GM10266 (cell line): ENCODE data around the gene STAT4.

ENCODE experiments used
- DNase-seq: peaks from one replicate; pipeline ENCODE4 v3.0.0; 2012; ENCODE audit errors: extremely low spot score
- TF ChIP-seq, protein P1 (sequence below): IDR thresholded peaks from 2 replicates; pipeline ENCODE4 v1.5.1; 2012; ENCODE audit warnings: mild to moderate bottlenecking, low read depth; ENCODE audit not compliant: control insufficient read depth, insufficient read depth; ENCODE audit errors: missing control alignments

Gene STAT4

DNA sequence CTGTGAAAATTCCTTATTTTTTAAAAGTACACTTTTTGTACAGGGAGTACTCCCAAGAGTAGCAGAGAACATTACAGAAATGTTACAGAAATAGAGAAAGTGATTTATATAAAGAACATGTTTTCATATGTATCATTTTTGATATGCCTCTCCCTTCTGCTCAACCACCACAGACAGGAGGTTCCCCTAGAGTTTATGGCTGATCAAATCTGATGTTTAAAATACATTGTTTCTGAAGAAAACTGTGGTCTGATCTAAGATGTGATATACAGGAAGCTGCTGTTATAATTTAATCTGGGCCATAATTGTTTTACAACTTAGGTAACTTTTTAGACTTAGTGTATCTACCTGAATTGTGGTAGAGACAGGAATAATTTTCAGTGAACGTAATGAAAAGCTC lies 37.0 kb downstream of the STAT4 start:
- DNase-seq: no peak
- TF ChIP-seq, protein P1, sequence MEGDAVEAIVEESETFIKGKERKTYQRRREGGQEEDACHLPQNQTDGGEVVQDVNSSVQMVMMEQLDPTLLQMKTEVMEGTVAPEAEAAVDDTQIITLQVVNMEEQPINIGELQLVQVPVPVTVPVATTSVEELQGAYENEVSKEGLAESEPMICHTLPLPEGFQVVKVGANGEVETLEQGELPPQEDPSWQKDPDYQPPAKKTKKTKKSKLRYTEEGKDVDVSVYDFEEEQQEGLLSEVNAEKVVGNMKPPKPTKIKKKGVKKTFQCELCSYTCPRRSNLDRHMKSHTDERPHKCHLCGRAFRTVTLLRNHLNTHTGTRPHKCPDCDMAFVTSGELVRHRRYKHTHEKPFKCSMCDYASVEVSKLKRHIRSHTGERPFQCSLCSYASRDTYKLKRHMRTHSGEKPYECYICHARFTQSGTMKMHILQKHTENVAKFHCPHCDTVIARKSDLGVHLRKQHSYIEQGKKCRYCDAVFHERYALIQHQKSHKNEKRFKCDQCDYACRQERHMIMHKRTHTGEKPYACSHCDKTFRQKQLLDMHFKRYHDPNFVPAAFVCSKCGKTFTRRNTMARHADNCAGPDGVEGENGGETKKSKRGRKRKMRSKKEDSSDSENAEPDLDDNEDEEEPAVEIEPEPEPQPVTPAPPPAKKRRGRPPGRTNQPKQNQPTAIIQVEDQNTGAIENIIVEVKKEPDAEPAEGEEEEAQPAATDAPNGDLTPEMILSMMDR: no peak

GRCh38 chr2:191112448-191112901 lies 38.3 kb downstream of the STAT4 start:
- TF ChIP-seq, protein P1: no peak
- DNase-seq: no peak

DNA sequence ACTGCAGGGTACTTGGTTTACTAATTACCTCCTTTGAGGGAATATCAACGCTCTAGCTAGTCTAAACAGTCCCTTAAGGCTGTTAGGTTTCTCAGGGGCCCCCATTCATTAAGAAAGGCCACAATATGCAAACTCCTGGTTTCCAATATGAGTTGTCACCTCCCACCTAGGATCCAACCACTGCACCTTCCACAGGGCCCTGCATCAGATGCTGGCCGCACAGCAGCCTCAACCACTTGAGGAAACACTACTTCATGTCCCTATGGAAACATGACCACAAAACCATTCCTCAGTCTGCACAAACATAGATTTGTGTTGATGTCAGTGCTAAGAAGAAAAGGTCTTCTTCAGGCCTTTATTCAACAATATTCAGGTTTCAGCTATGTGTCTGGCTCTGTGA lies 40.9 kb downstream of the STAT4 start:
- DNase-seq: peak; percentile 13
- TF ChIP-seq, protein P1: no peak

DNA sequence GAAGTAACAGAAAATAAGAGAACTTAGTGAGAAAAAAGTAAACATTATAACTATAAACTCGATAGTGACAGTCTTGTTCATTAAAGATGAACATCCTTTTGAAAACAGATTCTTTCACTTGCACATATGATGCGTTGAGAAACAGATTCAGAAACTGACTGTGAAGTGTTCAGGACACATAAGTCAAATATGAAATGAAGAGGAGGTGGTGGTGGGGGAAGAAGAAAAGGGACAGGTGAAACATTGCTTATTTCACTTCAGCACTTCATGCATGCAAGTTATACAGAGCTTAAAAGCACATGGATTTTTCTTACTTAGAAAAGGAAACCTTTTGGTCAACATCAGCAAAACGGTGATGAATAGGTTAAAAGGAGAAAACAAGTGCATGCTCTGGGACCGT lies 42.5 kb downstream of the STAT4 start:
- TF ChIP-seq, protein P1: no peak
- no peak for DNase-seq

GRCh38 chr2:191105082-191105481 lies 45.7 kb downstream of the STAT4 start:
- DNase-seq: no peak
- TF ChIP-seq, protein P1: no peak

DNA sequence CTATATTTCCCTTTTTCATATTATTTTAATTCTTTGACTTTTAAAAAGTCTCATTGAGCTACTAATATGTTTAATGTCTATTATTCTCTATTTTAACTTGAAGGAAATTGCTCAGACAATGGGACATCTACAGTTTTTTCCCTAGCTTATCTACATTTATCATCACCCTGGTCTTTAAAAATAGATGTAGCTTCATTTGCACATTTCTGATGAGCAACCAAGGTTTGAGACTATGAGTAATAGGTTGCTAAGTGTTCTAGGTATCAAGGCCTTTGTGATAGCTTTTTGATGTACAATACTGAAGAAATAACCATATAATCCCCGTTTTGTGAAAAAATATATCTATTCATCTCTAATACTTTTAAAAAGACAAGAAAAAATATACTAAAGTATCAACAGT lies 47.0 kb downstream of the STAT4 start:
- TF ChIP-seq, protein P1: no peak
- no peak for DNase-seq

DNA sequence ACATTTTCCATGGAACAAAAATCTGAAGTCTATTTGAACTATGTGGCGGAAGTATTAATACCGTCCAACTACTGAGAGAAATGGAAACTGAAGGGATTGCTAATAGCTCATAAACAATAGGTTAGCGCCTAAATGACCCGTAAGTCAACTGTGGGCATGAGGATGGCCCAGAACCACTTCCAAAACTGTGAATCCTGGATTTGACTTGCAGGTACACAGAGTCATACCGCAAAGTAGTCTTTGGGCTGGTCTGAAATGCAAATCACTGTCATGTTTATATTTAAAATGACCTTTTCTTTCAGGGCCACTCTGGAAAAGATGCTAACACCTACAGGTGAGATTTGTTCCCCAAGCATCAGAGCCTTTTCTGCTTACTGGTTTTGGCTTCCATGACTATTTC lies 50.6 kb downstream of the STAT4 start:
- TF ChIP-seq, protein P1: no peak
- DNase-seq: no peak
